K562 treated with DMSO at 1 percent for 4 hours (cell line): ENCODE data around the gene HAX1. TPM values are rescaled to one million over a fixed set of nuclear protein-coding genes. Genes with fewer than 3 reads are reported as not detected.

Experiments
- total RNA-seq: library from RNA; unstranded; fragments of 300-600 nt; gene quantifications from 2 replicates; pipeline ENCODE4 v1.2.3, GENCODE V29; 2022; ENCODE audit not compliant: insufficient read depth

HAX1 gene
- 197 and 249 TPM in 2 replicates for total RNA-seq

DNA sequence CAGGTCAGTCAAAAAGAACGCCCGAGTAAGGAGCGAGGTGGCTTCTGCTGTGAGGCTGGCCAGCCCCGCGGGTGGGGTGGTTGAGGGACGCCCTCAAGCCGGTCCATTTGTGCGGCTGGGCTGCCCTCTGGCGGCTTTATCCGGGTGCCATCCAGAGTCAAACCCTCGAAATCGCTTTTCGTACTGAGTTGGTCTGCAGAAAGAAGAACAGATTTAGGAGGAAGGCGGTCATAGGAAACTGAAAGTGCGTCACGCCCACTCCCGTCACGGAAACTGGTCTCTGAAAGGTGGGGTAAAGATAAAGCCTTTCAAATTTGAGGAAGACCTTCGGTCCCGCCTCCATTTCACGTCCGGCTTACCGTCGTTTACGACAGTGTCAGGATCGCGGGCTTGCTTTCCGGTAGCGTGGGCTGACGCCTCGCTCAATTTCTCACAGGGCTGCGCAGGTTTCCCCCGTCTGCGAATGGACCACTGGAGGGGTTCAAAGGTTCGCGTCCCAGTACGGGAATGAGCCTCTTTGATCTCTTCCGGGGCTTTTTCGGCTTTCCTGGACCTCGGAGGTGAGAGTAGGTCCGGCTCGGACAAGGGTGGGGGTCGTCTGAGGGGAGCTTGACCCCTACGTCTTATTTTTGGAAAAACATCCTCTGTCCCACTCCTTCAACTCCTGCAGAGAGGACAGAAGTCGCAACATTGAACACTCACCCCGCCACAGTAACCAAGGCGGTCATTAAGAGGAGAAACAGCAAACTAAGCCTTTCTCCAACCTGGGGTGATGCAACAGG lies at the start of gene HAX1:
Gene HAX1, plus strand, starts transcription at position 413 of the 782 bp plus-strand sequence. Its CDS starts 95 bp downstream, at position 508.

DNA sequence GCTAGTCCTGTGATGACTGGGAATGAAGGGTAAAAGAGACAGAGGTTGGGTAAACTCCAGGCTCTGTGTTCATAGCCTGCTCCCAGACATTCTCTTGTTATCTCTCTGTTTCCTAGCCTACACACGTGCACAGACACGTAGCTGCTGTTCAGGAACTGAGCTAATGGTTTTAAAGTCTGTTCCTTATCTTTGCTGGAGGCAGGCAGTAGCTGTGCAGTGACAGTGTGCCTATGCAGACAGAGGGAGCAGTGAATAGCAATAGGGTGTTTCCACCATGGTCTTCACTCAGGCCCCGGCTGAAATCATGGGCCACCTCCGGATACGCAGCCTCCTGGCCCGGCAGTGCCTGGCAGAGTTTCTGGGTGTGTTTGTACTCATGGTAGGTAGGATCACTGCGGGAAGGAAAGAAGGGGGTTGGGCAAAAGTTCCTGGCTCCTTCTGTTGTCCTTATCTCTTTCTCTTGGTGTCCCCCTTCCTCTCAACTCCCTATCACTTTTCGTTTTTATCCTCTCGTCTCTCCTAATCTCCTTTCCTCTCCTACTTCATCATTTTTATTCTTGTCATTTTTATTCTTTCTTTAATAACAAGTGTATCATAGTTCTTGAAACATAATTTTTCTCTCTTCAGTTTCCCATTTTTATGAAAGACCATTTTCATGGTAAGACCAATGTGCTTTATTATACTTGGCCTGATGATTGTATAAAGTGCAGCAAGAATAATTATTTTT lies 48.6 kb downstream of the HAX1 start, which contains the start of gene AQP10:
Gene AQP10, plus strand, starts transcription at position 212 of the 727 bp plus-strand sequence. Its CDS starts 63 bp downstream, at position 275.

DNA sequence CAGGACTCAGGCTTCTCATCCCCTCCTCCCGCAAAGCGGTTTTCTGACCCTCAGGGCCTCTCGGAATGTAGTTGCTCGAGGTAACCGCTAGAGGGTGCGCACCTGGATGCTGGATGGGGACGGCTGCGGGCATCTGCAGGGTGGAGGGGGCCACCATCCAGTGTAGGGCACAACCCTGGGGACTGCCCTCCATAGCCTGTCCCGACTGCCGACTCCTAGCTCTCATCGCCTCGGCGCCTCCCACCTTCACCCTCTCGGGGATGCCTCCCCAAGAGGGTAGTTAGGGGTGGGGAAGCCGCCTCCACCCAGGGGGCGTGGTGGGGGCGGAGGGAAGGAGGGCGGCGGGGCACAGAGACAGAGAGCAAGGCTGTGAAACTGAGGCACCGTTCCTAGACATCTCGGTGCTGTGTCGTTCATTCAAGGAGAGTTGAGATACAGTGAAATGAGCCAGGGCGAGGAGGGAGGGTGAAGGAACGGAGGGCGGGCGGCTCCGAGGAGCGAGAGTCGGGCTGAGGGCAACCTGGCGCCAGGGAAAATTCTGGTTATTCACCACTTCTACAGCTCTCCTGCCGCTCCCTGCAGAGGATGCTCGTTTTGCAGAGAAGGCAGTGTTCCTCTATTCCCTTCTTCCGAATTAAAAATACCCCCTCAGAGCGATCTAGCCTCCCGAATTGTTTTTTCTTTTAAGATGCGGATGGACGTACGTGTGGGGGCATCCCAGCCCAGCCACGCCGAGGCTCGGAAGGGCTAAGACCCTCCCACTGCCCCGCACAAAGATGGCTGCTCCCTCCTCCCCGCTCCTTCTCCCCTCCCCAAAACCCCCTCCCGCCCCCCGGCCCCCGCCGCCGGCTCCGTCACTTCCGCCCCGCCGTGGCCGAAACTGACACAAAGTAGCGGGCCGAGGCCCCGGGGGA lies 52.5 kb downstream of the HAX1 start, which contains the start of gene ATP8B2:
Gene ATP8B2, plus strand, starts transcription at position 857 of the 914 bp plus-strand sequence. CDS start 2,617 bp downstream, outside the sequence.

Other genes starting within 250 kb of the HAX1 start
- gene NUP210L, start 117.6 kb upstream of the HAX1 start, total RNA-seq, result not detected in 2 replicates
- 329 and 336 TPM in 2 replicates for gene TPM3, start 80.5 kb upstream of the HAX1 start, total RNA-seq
- gene CFAP141, start 66.3 kb upstream of the HAX1 start, total RNA-seq, result not detected in 2 replicates
- gene UBAP2L, start 51.7 kb upstream of the HAX1 start, total RNA-seq, result 99.0 and 111 TPM in 2 replicates
- gene AQP10, start 48.5 kb downstream of the HAX1 start, total RNA-seq, result 1.2 and 1.5 TPM in 2 replicates
- gene ATP8B2, start 52.9 kb downstream of the HAX1 start, total RNA-seq, result 16.6 and 22.7 TPM in 2 replicates
- gene IL6R, start 132.7 kb downstream of the HAX1 start, total RNA-seq, result 0.63 and 0.68 TPM in 2 replicates
- gene TDRD10, start 229.6 kb downstream of the HAX1 start, total RNA-seq, result not detected in 2 replicates
- not detected in 2 replicates for gene SHE, start 229.8 kb downstream of the HAX1 start, total RNA-seq